Skeletal muscle satellite cell (primary cell): ENCODE data around the gene SMAD3.

Experiments
- H3K27me3 ChIP-seq: 2 replicates; pipeline ENCODE4 v1.7.0; 2013; ENCODE audit warnings: low read length; ENCODE audit not compliant: control insufficient read depth, insufficient read depth
- H3K36me3 ChIP-seq: 2 replicates; pipeline ENCODE4 v1.7.0; 2013; ENCODE audit warnings: mild to moderate bottlenecking, control low read depth, low read length; ENCODE audit not compliant: insufficient read depth
- H3K4me1 ChIP-seq: 2 replicates; pipeline ENCODE4 v1.7.0; 2013; ENCODE audit warnings: low read length; ENCODE audit not compliant: control insufficient read depth, insufficient read depth
- H3K4me2 ChIP-seq: 2 replicates; pipeline ENCODE4 v1.7.0; 2013; ENCODE audit warnings: mild to moderate bottlenecking, low read length
- H3K4me3 ChIP-seq: 2 replicates; pipeline ENCODE4 v1.7.0; 2013; ENCODE audit warnings: low read length
- H3K9ac ChIP-seq: 2 replicates; pipeline ENCODE4 v1.7.0; 2013; ENCODE audit warnings: mild to moderate bottlenecking, low read depth, low read length, moderate library complexity
- H3K9me3 ChIP-seq: replicated peaks from 2 replicates; pipeline ENCODE4 v1.7.0; 2013; ENCODE audit warnings: mild to moderate bottlenecking, control low read depth, low read length

Gene SMAD3

GRCh38 chr15:67103869-67104268 lies 38.5 kb downstream of the SMAD3 start:
- Histone ChIP-seq H3K4me1 (peaks cover 82% of the 10 kb centered on the region), H3K9ac (no peak overlapping the region)

GRCh38 chr15:67104510-67104909 lies 39.1 kb downstream of the SMAD3 start:
- H3K4me1 ChIP-seq = peaks cover 82% of the 10 kb centered on the region
- H3K4me3 ChIP-seq = no peak overlapping the region
- no peaks in the 10 kb centered on the region for H3K9me3 ChIP-seq
- no peaks in the 10 kb centered on the region for H3K27me3 ChIP-seq
- H3K9ac ChIP-seq = peak overlapping the region; percentile 69
- peaks cover 14% of the 10 kb centered on the region for H3K36me3 ChIP-seq
- H3K4me2 ChIP-seq = peak overlapping the region; percentile 54

More at GRCh38 chr15:67103869-67104268, 38.5 kb downstream of the SMAD3 start:
- Histone ChIP-seq H3K36me3 (peaks cover 14% of the 10 kb centered on the region), H3K27me3 (no peaks in the 10 kb centered on the region), H3K4me3 (no peak overlapping the region), H3K9me3 (no peaks in the 10 kb centered on the region), H3K4me2 (no peak overlapping the region)

- H3K9ac ChIP-seq = peak overlapping the region; percentile 80
- H3K4me2 ChIP-seq = peak overlapping the region; percentile 63
- H3K36me3 ChIP-seq = peaks cover 14% of the 10 kb centered on the region
- no peaks in the 10 kb centered on the region for H3K27me3 ChIP-seq
- H3K4me3 ChIP-seq = peak overlapping the region; percentile 16
- no peaks in the 10 kb centered on the region for H3K9me3 ChIP-seq
- H3K4me1 ChIP-seq = peaks cover 88% of the 10 kb centered on the region
Measured at GRCh38 chr15:67105065-67105951, 39.9 kb downstream of the SMAD3 start.

- Histone ChIP-seq H3K9ac (peak overlapping the region; percentile 80), H3K27me3 (no peaks in the 10 kb centered on the region), H3K4me2 (peak overlapping the region; percentile 63), H3K9me3 (peaks cover under 1% of the 10 kb centered on the region), H3K4me1 (peaks cover 94% of the 10 kb centered on the region), H3K4me3 (peak overlapping the region; percentile 17), H3K36me3 (peaks cover 14% of the 10 kb centered on the region)
Measured at GRCh38 chr15:67105991-67106763, 40.8 kb downstream of the SMAD3 start.

- Histone ChIP-seq H3K4me1 (peaks cover 89% of the 10 kb centered on the region), H3K27me3 (no peaks in the 10 kb centered on the region), H3K36me3 (peaks cover 14% of the 10 kb centered on the region), H3K4me3 (peak overlapping the region; percentile 17), H3K4me2 (peak overlapping the region; percentile 63), H3K9me3 (peaks cover 5% of the 10 kb centered on the region), H3K9ac (peak overlapping the region; percentile 80)
Measured at GRCh38 chr15:67106764-67107013, 41.3 kb downstream of the SMAD3 start.

- Histone ChIP-seq H3K9me3 (peaks cover 5% of the 10 kb centered on the region), H3K27me3 (no peaks in the 10 kb centered on the region), H3K9ac (peak overlapping the region; percentile 88), H3K36me3 (peaks cover 14% of the 10 kb centered on the region), H3K4me2 (peak overlapping the region; percentile 70), H3K4me1 (peaks cover 84% of the 10 kb centered on the region), H3K4me3 (peak overlapping the region; percentile 48)
Measured at GRCh38 chr15:67107014-67107812, 41.8 kb downstream of the SMAD3 start.

- Histone ChIP-seq H3K9ac (peak overlapping the region; percentile 88), H3K4me2 (peak overlapping the region; percentile 61), H3K4me3 (peak overlapping the region; percentile 1)
Measured at GRCh38 chr15:67108122-67108961, 42.9 kb downstream of the SMAD3 start.

GRCh38 chr15:67109141-67110034 lies 44.0 kb downstream of the SMAD3 start:
- H3K9me3 ChIP-seq = peaks cover 5% of the 10 kb centered on the region
- peak overlapping the region; percentile 12 for H3K4me3 ChIP-seq
- H3K9ac ChIP-seq = peak overlapping the region; percentile 88
- H3K4me1 ChIP-seq = peaks cover 67% of the 10 kb centered on the region
- no peaks in the 10 kb centered on the region for H3K27me3 ChIP-seq
- H3K4me2 ChIP-seq = peak overlapping the region; percentile 61
- peaks cover 4% of the 10 kb centered on the region for H3K36me3 ChIP-seq

More at GRCh38 chr15:67108122-67108961, 42.9 kb downstream of the SMAD3 start:
- Histone ChIP-seq H3K36me3 (peaks cover 11% of the 10 kb centered on the region), H3K27me3 (no peaks in the 10 kb centered on the region), H3K9me3 (peaks cover 5% of the 10 kb centered on the region), H3K4me1 (peaks cover 75% of the 10 kb centered on the region)

- H3K27me3 ChIP-seq = no peaks in the 10 kb centered on the region
- H3K4me2 ChIP-seq = peak overlapping the region; percentile 61
- peaks cover 5% of the 10 kb centered on the region for H3K9me3 ChIP-seq
- no peaks in the 10 kb centered on the region for H3K36me3 ChIP-seq
- peaks cover 69% of the 10 kb centered on the region for H3K4me1 ChIP-seq
- H3K9ac ChIP-seq = peak overlapping the region; percentile 88
- H3K4me3 ChIP-seq = no peak overlapping the region
Measured at GRCh38 chr15:67110361-67110781, 45.0 kb downstream of the SMAD3 start.
